Lung (tissue), 12 donors: ENCODE measurements around the gene CD14. TPM values are rescaled to one million over a fixed set of nuclear protein-coding genes. Genes with fewer than 3 reads are reported as not detected.

Source experiments
- ATAC-seq: fragments of 200-7000 bp; cut with Tn5 transposase; one replicate; pipeline ENCODE4 v1.9.1; 2020; ENCODE audit warnings: moderate number of reproducible peaks; ENCODE audit not compliant: insufficient read depth, low FRiP score
- DNase-seq, 3 donors: peaks; one replicate each; pipeline ENCODE4 v3.0.0-alpha.2; 2013 to 2017
- H3K27ac ChIP-seq, 2 donors: one replicate each; pipeline ENCODE4 v1.5.1; 2013; ENCODE audit warnings: mild to moderate bottlenecking in 2 of 2, moderate library complexity in 2 of 2, control low read depth in 1 of 2, inconsistent platforms in 1 of 2, low read depth in 1 of 2, low read length in 1 of 2
- H3K27me3 ChIP-seq, 3 donors: one replicate each; pipeline ENCODE4 v1.5.1; 2013; ENCODE audit warnings: low read length in 2 of 3; ENCODE audit not compliant: control insufficient read depth in 3 of 3, insufficient read depth in 3 of 3
- H3K36me3 ChIP-seq, 4 donors: one replicate each; pipeline ENCODE4 v1.5.1; 2013; ENCODE audit warnings: low read length in 4 of 4, mild to moderate bottlenecking in 1 of 4, moderate library complexity in 1 of 4; ENCODE audit not compliant: control insufficient read depth in 4 of 4, insufficient read depth in 4 of 4
- H3K4me1 ChIP-seq, 5 donors: one replicate each; pipeline ENCODE4 v1.5.1; 2013; ENCODE audit warnings: low read length in 5 of 5, mild to moderate bottlenecking in 2 of 5, moderate library complexity in 1 of 5; ENCODE audit not compliant: control insufficient read depth in 5 of 5, insufficient read depth in 5 of 5
- H3K4me3 ChIP-seq: one replicate; pipeline ENCODE4 v1.5.1; 2013; ENCODE audit warnings: mild to moderate bottlenecking, control low read depth, moderate library complexity
- H3K9ac ChIP-seq, 2 donors: one replicate each; pipeline ENCODE4 v1.5.1; 2013; ENCODE audit warnings: low read length in 2 of 2, control low read depth in 1 of 2; ENCODE audit not compliant: insufficient read depth in 1 of 2
- H3K9me3 ChIP-seq, 4 donors: one replicate each; pipeline ENCODE4 v1.5.1; 2013; ENCODE audit warnings: low read length in 3 of 4, mild to moderate bottlenecking in 1 of 4, moderate library complexity in 1 of 4; ENCODE audit not compliant: control insufficient read depth in 4 of 4, insufficient read depth in 3 of 4
- WGBS, 2 donors: extraction: QIAGEN DNeasy Blood & Tissue Kit; methylation state at CpG; one replicate each; pipeline ENCODE4 v1.1.7; 2013; 5-methylcytosine and 5-hydroxymethylcytosine counted together
- polyA plus RNA-seq, 2 donors: library from polyadenylated mRNA; stranded (reverse); fragments of 200-250 nt; gene quantifications; one replicate each; pipeline ENCODE4 v1.2.1, GENCODE V29; 2013
- total RNA-seq, 2 donors: library from RNA; depleted of rRNA in 1 of 2; stranded (reverse); fragments of >200 nt in 1 of 2; gene quantifications; one replicate each; pipeline ENCODE4 v1.2.1, GENCODE V29; 2014 to 2021
- TF ChIP-seq, protein P1 (sequence below): IDR thresholded peaks from 2 replicates; pipeline ENCODE4 v1.5.1; 2012; ENCODE audit warnings: mild to moderate bottlenecking; ENCODE audit errors: control extremely low read depth, extremely low read depth
- donor health status: control.
- donor health status: control.
- donor health status: Bipolar disorder and iron deficiency.
- donor health status: healthy.
- donor health status: DM: yes; HTN: yes; CAD: no.

CD14 gene
- total and polyA plus RNA-seq, 4 donors = 57.9 to 357 (median 80.2) TPM

GRCh38 chr5:140637371-140638100 lies 4.6 kb upstream of the CD14 start:
- Histone ChIP-seq H3K9ac (no peak overlapping the region), H3K4me1 (peaks cover 0 to 20% (median 4%) of the 10 kb centered on the region in 5 donors), H3K27me3 (peaks cover 0 to 15% (median 11%) of the 10 kb centered on the region in 3 donors), H3K4me3 (no peak overlapping the region), H3K36me3 (peaks cover 0 to 10% (median 4%) of the 10 kb centered on the region in 4 donors), H3K27ac (no peak overlapping the region), H3K9me3 (no peaks in the 10 kb centered on the region)
- ATAC-seq = no peak
- TF ChIP-seq, protein P1, sequence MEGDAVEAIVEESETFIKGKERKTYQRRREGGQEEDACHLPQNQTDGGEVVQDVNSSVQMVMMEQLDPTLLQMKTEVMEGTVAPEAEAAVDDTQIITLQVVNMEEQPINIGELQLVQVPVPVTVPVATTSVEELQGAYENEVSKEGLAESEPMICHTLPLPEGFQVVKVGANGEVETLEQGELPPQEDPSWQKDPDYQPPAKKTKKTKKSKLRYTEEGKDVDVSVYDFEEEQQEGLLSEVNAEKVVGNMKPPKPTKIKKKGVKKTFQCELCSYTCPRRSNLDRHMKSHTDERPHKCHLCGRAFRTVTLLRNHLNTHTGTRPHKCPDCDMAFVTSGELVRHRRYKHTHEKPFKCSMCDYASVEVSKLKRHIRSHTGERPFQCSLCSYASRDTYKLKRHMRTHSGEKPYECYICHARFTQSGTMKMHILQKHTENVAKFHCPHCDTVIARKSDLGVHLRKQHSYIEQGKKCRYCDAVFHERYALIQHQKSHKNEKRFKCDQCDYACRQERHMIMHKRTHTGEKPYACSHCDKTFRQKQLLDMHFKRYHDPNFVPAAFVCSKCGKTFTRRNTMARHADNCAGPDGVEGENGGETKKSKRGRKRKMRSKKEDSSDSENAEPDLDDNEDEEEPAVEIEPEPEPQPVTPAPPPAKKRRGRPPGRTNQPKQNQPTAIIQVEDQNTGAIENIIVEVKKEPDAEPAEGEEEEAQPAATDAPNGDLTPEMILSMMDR = no peak
- DNase-seq = no peak
- 80 to 84% methylated on average over 10 of the region's 10 CpGs for WGBS, 2 donors

- TF ChIP-seq, protein P1 = no peak
- Histone ChIP-seq H3K36me3 (no peaks in the 10 kb centered on the region), H3K9me3 (no peaks in the 10 kb centered on the region), H3K9ac (no peak overlapping the region), H3K27me3 (peaks cover 0 to 31% (median 19%) of the 10 kb centered on the region in 3 donors), H3K4me3 (no peak overlapping the region), H3K4me1 (peaks cover 0 to 39% (median 9%) of the 10 kb centered on the region in 5 donors), H3K27ac (no peak overlapping the region)
- WGBS, 2 donors = 88 to 91% methylated on average over 8 of the region's 8 CpGs
- ATAC-seq (no peak), DNase-seq (no peak)
These were observed 2.6 kb upstream of the CD14 start for GRCh38 chr5:140635291-140636257.

DNA sequence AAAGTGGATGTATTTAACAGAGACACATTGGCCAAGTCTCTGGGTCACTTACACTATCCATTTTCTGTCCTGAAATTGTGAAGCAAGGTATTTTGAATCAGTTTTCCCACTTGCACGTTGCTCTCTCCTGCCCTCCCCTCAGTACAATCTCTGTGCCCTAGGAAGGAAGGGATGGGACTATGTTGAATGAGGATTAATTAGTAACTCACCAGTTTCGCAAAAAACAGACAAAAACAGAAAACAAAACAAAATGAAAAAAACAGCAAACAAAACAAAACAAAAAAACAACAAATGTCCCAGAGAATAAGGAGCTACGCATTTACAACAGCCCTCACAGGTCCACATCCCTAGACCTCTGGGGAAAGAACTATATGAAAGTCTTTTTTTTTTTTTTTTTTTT lies 1.1 kb upstream of the CD14 start:
- TF ChIP-seq, protein P1 = no peak
- peaks cover 0 to 34% (median 5%) of the 10 kb centered on the region in 5 donors for H3K4me1 ChIP-seq
- H3K27ac ChIP-seq = no peak overlapping the region
- H3K9me3 ChIP-seq = no peaks in the 10 kb centered on the region
- H3K9ac ChIP-seq = no peak overlapping the region
- no peak overlapping the region for H3K4me3 ChIP-seq
- H3K27me3 ChIP-seq = peaks cover 0 to 34% (median 19%) of the 10 kb centered on the region in 3 donors
- 58 to 81% methylated on average over 3 of the region's 3 CpGs for WGBS, 2 donors
- no peak for ATAC-seq
- DNase-seq = no peak
- no peaks in the 10 kb centered on the region for H3K36me3 ChIP-seq
